ENCODE measurements around the gene PGS1. TPM values are rescaled to one million over a fixed set of nuclear protein-coding genes. Genes with fewer than 3 reads are reported as not detected.

The PGS1 gene
- total and polyA plus RNA-seq, 5 donors from 2014 or later = 29.6 to 50.1 (median 32.3) TPM

GRCh38 chr17:78387977-78388941 is 9.8 kb downstream of the PGS1 start:
- H3K27me3 ChIP-seq (ENCODE audit: control insufficient read depth, insufficient read depth, low read length) = no peaks in the 10 kb centered on the region
- ATAC-seq (ENCODE audit: low read depth in 2 of 2) = peak in 1 of 2 donors; percentile 16
- peaks cover 5 to 85% (median 47%) of the 10 kb centered on the region in 4 donors for H3K4me1 Mint-ChIP-seq
- no peaks in the 10 kb centered on the region for H3K27me3 Mint-ChIP-seq
- H3K36me3 Mint-ChIP-seq = peaks cover under 1% of the 10 kb centered on the region
- no peaks in the 10 kb centered on the region for H3K9me3 Mint-ChIP-seq
- peaks cover 20% of the 10 kb centered on the region for H3K36me3 ChIP-seq (ENCODE audit: control insufficient read depth, insufficient read depth, low read length)
- no peaks in the 10 kb centered on the region for H3K9me3 ChIP-seq (ENCODE audit: control insufficient read depth in 2 of 2, low read length in 2 of 2)
- DNase-seq = no peak
- H3K27ac Mint-ChIP-seq = peak overlapping the region; percentile 85 to 97 (median 88)
- peaks cover 61% of the 10 kb centered on the region for H3K4me1 ChIP-seq (ENCODE audit: control insufficient read depth, insufficient read depth, low read length, poor library complexity, severe bottlenecking)
- peak overlapping the region; percentile 59 to 73 (median 66) for H3K4me3 Mint-ChIP-seq
- peak overlapping the region; percentile 23 for H3K27ac ChIP-seq (ENCODE audit: insufficient read depth, low read length, poor library complexity, severe bottlenecking)
- H3K4me3 ChIP-seq (ENCODE audit: low read depth, low read length) = no peak overlapping the region

DNA sequence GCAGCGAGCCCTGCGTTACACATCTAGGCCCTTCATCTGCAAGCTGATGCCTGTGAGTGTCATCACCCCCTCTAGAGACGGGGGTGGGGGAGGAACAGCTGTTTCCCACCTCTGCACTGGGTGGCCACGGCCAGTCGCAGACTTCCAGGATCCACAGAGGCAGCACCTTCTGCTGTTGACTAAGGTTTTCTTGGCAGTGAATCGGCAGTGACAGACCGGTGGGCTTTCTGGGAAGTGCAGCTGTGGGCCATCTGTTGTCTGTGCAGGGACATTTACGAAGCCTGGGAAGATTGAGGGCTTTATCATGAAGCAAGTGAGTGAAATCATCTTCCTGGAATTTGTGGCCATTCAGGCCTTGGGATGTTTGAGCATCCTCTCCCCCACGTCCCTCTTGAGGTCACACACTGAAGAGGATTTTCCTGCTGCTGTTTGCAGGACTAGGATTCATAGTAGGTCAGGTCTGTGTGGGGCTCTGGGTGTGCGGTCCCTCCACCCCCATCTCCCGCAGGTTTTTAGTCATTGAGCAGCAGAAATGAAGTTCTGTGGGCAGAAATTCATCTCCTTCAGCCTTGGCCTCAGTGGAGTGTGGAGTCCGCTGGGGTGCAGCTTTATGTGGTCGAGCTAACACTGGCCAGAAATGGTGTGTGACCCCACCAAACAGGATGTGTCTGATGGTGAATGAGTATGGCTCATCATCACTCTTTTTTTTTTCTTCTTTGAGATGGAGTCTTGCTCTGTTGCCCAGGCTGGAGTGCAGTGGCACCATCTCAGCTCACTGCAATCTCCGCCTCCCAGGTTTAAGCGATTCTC is 12.0 kb downstream of the PGS1 start:
- peaks cover 6% of the 10 kb centered on the region for H3K36me3 Mint-ChIP-seq
- peak overlapping the region in 2 of 3 donors; percentile 26 to 52 for H3K27ac Mint-ChIP-seq
- Histone ChIP-seq H3K36me3 (ENCODE audit: control insufficient read depth, insufficient read depth, low read length) (peaks cover 37% of the 10 kb centered on the region), H3K27ac (ENCODE audit: insufficient read depth, low read length, poor library complexity, severe bottlenecking) (no peak overlapping the region), H3K9me3 (ENCODE audit: control insufficient read depth in 2 of 2, low read length in 2 of 2) (no peaks in the 10 kb centered on the region), H3K27me3 (ENCODE audit: control insufficient read depth, insufficient read depth, low read length) (no peaks in the 10 kb centered on the region), H3K4me1 (ENCODE audit: control insufficient read depth, insufficient read depth, low read length, poor library complexity, severe bottlenecking) (peaks cover 39% of the 10 kb centered on the region), H3K4me3 (ENCODE audit: low read depth, low read length) (no peak overlapping the region)
- no peaks in the 10 kb centered on the region for H3K9me3 Mint-ChIP-seq
- H3K4me3 Mint-ChIP-seq = peak overlapping the region in 1 of 4 donors; percentile 60
- H3K4me1 Mint-ChIP-seq = peaks cover 5 to 68% (median 34%) of the 10 kb centered on the region in 4 donors
- ATAC-seq (ENCODE audit: low read depth in 2 of 2) (no peak), DNase-seq (no peak)
- H3K27me3 Mint-ChIP-seq = no peaks in the 10 kb centered on the region

- Mint-ChIP-seq H3K4me1 (peaks cover 5 to 62% (median 31%) of the 10 kb centered on the region in 4 donors), H3K27me3 (no peaks in the 10 kb centered on the region), H3K9me3 (no peaks in the 10 kb centered on the region), H3K36me3 (peaks cover 9% of the 10 kb centered on the region), H3K4me3 (no peak overlapping the region), H3K27ac (peak overlapping the region in 1 of 3 donors; percentile 26)
- DNase-seq (no peak), ATAC-seq (ENCODE audit: low read depth in 2 of 2) (no peak)
- Histone ChIP-seq H3K4me3 (ENCODE audit: low read depth, low read length) (no peak overlapping the region), H3K9me3 (ENCODE audit: control insufficient read depth in 2 of 2, low read length in 2 of 2) (no peaks in the 10 kb centered on the region), H3K27me3 (ENCODE audit: control insufficient read depth, insufficient read depth, low read length) (no peaks in the 10 kb centered on the region), H3K36me3 (ENCODE audit: control insufficient read depth, insufficient read depth, low read length) (peaks cover 43% of the 10 kb centered on the region), H3K27ac (ENCODE audit: insufficient read depth, low read length, poor library complexity, severe bottlenecking) (no peak overlapping the region), H3K4me1 (ENCODE audit: control insufficient read depth, insufficient read depth, low read length, poor library complexity, severe bottlenecking) (peaks cover 33% of the 10 kb centered on the region)
Measured at GRCh38 chr17:78391051-78391431, 12.6 kb downstream of the PGS1 start.

DNA sequence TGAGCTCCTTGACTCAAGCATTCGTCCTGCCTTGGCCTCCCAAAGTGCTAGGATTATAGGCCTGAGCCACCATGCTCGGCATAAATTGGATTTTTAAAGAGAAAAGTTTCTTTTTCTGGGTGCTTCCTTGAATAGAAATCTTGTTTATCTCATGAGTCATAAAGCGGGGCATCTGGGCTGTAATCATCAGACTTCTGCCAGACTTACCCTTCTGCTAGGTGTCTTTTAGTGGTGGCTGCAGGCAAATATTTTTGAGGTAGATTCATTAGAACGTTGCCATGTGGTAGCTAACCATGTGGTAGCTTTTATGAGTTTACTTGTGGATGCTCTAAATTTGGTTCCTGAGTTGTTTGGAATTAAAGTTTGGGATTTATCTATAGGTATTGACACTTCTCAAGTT is 13.4 kb downstream of the PGS1 start:
- no peaks in the 10 kb centered on the region for H3K9me3 Mint-ChIP-seq
- H3K36me3 Mint-ChIP-seq = peaks cover 17% of the 10 kb centered on the region
- Histone ChIP-seq H3K4me3 (ENCODE audit: low read depth, low read length) (no peak overlapping the region), H3K9me3 (ENCODE audit: control insufficient read depth in 2 of 2, low read length in 2 of 2) (no peaks in the 10 kb centered on the region), H3K36me3 (ENCODE audit: control insufficient read depth, insufficient read depth, low read length) (peaks cover 51% of the 10 kb centered on the region), H3K27me3 (ENCODE audit: control insufficient read depth, insufficient read depth, low read length) (no peaks in the 10 kb centered on the region), H3K4me1 (ENCODE audit: control insufficient read depth, insufficient read depth, low read length, poor library complexity, severe bottlenecking) (peaks cover 25% of the 10 kb centered on the region), H3K27ac (ENCODE audit: insufficient read depth, low read length, poor library complexity, severe bottlenecking) (no peak overlapping the region)
- H3K27ac Mint-ChIP-seq = peak overlapping the region in 1 of 3 donors; percentile 60
- ATAC-seq (ENCODE audit: low read depth in 2 of 2) (no peak), DNase-seq (no peak)
- H3K4me3 Mint-ChIP-seq = peak overlapping the region in 1 of 4 donors; percentile 15
- H3K4me1 Mint-ChIP-seq = peaks cover 5 to 54% (median 23%) of the 10 kb centered on the region in 4 donors
- H3K27me3 Mint-ChIP-seq = no peaks in the 10 kb centered on the region

DNA sequence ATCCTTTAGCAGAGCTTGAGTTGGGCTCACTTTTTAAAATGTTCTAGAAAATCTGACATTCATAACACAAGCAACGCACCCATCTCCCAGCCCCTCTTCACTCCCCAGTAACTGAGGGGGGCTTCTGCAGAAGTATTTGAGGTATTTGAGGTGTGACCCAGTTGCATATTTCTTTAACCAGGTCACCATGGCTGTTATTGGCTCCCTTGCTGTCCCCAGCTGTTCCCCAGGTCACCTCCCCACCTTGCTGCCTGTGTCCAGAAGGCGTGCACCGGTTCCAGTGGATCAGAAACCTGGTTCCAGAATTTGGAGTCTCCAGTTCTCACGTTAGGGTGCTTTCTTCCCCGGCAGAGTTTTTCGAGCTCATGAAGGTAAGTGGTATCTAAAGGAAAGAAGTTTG is 13.8 kb downstream of the PGS1 start:
- Histone ChIP-seq H3K36me3 (ENCODE audit: control insufficient read depth, insufficient read depth, low read length) (peaks cover 55% of the 10 kb centered on the region), H3K9me3 (ENCODE audit: control insufficient read depth in 2 of 2, low read length in 2 of 2) (no peaks in the 10 kb centered on the region), H3K27me3 (ENCODE audit: control insufficient read depth, insufficient read depth, low read length) (no peaks in the 10 kb centered on the region), H3K27ac (ENCODE audit: insufficient read depth, low read length, poor library complexity, severe bottlenecking) (no peak overlapping the region), H3K4me3 (ENCODE audit: low read depth, low read length) (no peak overlapping the region), H3K4me1 (ENCODE audit: control insufficient read depth, insufficient read depth, low read length, poor library complexity, severe bottlenecking) (peaks cover 22% of the 10 kb centered on the region)
- Mint-ChIP-seq H3K4me1 (peaks cover 5 to 52% (median 21%) of the 10 kb centered on the region in 4 donors), H3K36me3 (peaks cover 20% of the 10 kb centered on the region), H3K27me3 (no peaks in the 10 kb centered on the region), H3K4me3 (peak overlapping the region in 1 of 4 donors; percentile 16), H3K27ac (peak overlapping the region in 1 of 3 donors; percentile 60), H3K9me3 (no peaks in the 10 kb centered on the region)
- no peak for ATAC-seq (ENCODE audit: low read depth in 2 of 2)
- no peak for DNase-seq

DNA sequence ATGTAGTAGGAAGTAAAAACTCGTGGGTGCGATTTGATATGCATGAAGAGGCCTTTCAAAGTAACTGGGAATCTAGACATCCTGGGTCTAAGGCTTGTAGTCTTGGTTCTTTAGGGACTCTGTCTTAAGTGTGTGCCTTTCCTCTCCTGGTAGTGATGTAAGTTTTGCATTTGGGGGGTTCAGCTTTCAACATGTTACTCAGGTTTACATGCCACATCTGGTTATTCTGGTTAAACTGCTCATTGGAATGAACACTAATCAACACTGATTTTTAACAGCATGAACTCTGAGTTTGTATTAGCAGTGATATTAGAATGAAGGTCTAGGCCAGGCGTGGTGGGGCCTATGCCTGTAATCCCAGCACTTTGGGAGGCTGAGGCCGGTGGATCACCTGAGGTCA is 15.1 kb downstream of the PGS1 start:
- Histone ChIP-seq H3K9me3 (ENCODE audit: control insufficient read depth in 2 of 2, low read length in 2 of 2) (no peaks in the 10 kb centered on the region), H3K27me3 (ENCODE audit: control insufficient read depth, insufficient read depth, low read length) (no peaks in the 10 kb centered on the region), H3K4me3 (ENCODE audit: low read depth, low read length) (no peak overlapping the region), H3K36me3 (ENCODE audit: control insufficient read depth, insufficient read depth, low read length) (peaks cover 66% of the 10 kb centered on the region), H3K4me1 (ENCODE audit: control insufficient read depth, insufficient read depth, low read length, poor library complexity, severe bottlenecking) (peaks cover 11% of the 10 kb centered on the region), H3K27ac (ENCODE audit: insufficient read depth, low read length, poor library complexity, severe bottlenecking) (no peak overlapping the region)
- H3K27ac Mint-ChIP-seq = no peak overlapping the region
- H3K4me3 Mint-ChIP-seq = no peak overlapping the region
- DNase-seq = no peak
- H3K36me3 Mint-ChIP-seq = peaks cover 30% of the 10 kb centered on the region
- no peak for ATAC-seq (ENCODE audit: low read depth in 2 of 2)
- no peaks in the 10 kb centered on the region for H3K9me3 Mint-ChIP-seq
- H3K27me3 Mint-ChIP-seq = no peaks in the 10 kb centered on the region
- H3K4me1 Mint-ChIP-seq = peaks cover 0 to 41% (median 15%) of the 10 kb centered on the region in 4 donors

DNA sequence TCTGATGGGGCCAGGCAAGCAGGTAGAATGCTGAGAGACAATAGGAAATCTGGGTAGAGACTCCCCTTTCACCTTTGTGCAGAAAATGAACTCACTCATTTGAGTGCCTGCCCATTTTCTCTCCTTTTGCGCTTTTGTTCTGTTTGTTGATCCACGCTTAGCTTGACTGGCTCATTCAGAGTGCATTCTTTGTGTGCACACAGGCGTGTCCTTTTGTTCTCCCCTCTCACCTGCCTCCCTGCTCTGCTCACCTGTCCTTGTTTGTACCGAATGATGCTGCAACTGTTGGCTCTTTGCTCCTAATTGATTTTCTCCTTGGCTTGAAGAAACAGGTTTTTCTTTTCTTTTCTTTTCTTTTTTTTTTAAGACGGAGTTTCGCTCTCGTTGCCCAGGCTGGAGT is 15.8 kb downstream of the PGS1 start:
- peaks cover 0 to 35% (median 11%) of the 10 kb centered on the region in 4 donors for H3K4me1 Mint-ChIP-seq
- H3K4me3 Mint-ChIP-seq = no peak overlapping the region
- Histone ChIP-seq H3K27ac (ENCODE audit: insufficient read depth, low read length, poor library complexity, severe bottlenecking) (no peak overlapping the region), H3K27me3 (ENCODE audit: control insufficient read depth, insufficient read depth, low read length) (no peaks in the 10 kb centered on the region), H3K36me3 (ENCODE audit: control insufficient read depth, insufficient read depth, low read length) (peaks cover 72% of the 10 kb centered on the region), H3K9me3 (ENCODE audit: control insufficient read depth in 2 of 2, low read length in 2 of 2) (no peaks in the 10 kb centered on the region), H3K4me1 (ENCODE audit: control insufficient read depth, insufficient read depth, low read length, poor library complexity, severe bottlenecking) (peaks cover 5% of the 10 kb centered on the region), H3K4me3 (ENCODE audit: low read depth, low read length) (no peak overlapping the region)
- H3K36me3 Mint-ChIP-seq = peaks cover 31% of the 10 kb centered on the region
- ATAC-seq (ENCODE audit: low read depth in 2 of 2) (no peak), DNase-seq (no peak)
- no peaks in the 10 kb centered on the region for H3K27me3 Mint-ChIP-seq
- peak overlapping the region in 1 of 3 donors; percentile 42 for H3K27ac Mint-ChIP-seq
- H3K9me3 Mint-ChIP-seq = no peaks in the 10 kb centered on the region
